ENCODE data around the gene SSH2.

DNA sequence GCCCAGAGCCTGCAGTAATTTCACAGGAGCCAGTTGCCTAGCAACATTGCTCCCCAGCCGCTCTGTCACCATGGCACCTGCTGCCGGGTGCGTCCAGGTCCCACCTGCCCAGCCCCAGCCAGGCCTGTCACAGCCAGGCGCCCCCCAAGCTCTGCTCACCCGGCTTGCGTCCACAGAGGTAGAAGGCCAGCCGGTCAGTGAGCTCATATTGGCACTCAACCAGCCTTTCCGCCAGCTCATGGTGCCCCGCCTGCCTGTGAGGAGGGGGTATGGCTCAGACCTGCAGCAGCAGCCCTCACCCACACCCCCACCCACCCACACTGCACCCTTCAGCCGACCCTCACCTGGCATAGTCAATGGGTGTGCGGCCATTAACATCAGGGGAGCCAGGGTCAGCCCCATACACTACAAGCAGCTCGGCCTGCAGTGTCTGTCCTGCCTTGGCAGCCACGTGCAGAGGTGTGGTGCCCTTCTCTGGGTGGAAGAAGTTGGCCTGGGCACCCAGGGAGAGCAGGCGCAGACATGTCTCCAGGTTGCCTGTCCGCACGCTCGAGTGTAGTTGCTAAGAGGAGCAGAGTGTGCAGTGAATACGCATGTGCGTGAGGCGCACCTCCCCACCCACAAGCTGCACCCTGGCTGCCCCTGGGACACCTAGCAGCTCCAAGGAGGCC lies 348.3 kb downstream of the SSH2 start:
- TF ChIP-seq TAF1 (IDR thresholded peaks at IDR 0.05; ENCODE audit: low read depth): no peak
- no peak for TF ChIP-seq RAD21 (conservative IDR thresholded peaks at IDR 0.05)
- TF ChIP-seq, protein P1, sequence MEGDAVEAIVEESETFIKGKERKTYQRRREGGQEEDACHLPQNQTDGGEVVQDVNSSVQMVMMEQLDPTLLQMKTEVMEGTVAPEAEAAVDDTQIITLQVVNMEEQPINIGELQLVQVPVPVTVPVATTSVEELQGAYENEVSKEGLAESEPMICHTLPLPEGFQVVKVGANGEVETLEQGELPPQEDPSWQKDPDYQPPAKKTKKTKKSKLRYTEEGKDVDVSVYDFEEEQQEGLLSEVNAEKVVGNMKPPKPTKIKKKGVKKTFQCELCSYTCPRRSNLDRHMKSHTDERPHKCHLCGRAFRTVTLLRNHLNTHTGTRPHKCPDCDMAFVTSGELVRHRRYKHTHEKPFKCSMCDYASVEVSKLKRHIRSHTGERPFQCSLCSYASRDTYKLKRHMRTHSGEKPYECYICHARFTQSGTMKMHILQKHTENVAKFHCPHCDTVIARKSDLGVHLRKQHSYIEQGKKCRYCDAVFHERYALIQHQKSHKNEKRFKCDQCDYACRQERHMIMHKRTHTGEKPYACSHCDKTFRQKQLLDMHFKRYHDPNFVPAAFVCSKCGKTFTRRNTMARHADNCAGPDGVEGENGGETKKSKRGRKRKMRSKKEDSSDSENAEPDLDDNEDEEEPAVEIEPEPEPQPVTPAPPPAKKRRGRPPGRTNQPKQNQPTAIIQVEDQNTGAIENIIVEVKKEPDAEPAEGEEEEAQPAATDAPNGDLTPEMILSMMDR (IDR thresholded peaks at IDR 0.05; ENCODE audit: poor library complexity, severe bottlenecking): no peak
- TF ChIP-seq POLR2AphosphoS5 (IDR thresholded peaks at IDR 0.05): no peak

All from neural cell (in vitro differentiated cells).